Suprapubic skin (tissue), 4 donors: ENCODE results near the gene CACNA2D3. TPM values are rescaled to one million over a fixed set of nuclear protein-coding genes. Genes with fewer than 3 reads are reported as not detected.
"Not testable (repeated sequence)": the region's sequence is repeated elsewhere in the genome, so short reads cannot be mapped to it uniquely, and the experiment has no call there.

ENCODE experiments used
- DNase-seq, 2 donors: peaks; one replicate each; pipeline ENCODE4 v3.0.0-alpha.2; 2019; ENCODE audit warnings: low spot score in 2 of 2
- H3K27ac ChIP-seq: fragments of 200-600 bp; sonication (generic); one replicate; pipeline ENCODE4 v1.5.1; 2019
- H3K27me3 ChIP-seq: fragments of 200-600 bp; sonication (generic); one replicate; pipeline ENCODE4 v1.5.1; 2019
- H3K36me3 ChIP-seq: fragments of 200-600 bp; sonication (generic); one replicate; pipeline ENCODE4 v1.5.1; 2019
- H3K4me1 ChIP-seq: fragments of 200-600 bp; sonication (generic); one replicate; pipeline ENCODE4 v1.5.1; 2019
- H3K4me3 ChIP-seq: fragments of 200-600 bp; sonication (generic); one replicate; pipeline ENCODE4 v1.5.1; 2019; ENCODE audit warnings: mild to moderate bottlenecking
- H3K9me3 ChIP-seq: fragments of 200-600 bp; sonication (generic); one replicate; pipeline ENCODE4 v1.5.1; 2019
- EP300 ChIP-seq: sonication (generic); formaldehyde crosslinking; IDR thresholded peaks from one replicate; pipeline ENCODE4 v1.6.1; 2017; ENCODE audit warnings: antibody characterized with exemption
- POLR2A ChIP-seq, 2 donors: fragments of 450-650 bp; IDR thresholded peaks; one replicate each; pipeline ENCODE4 v1.6.1; 2017; ENCODE audit warnings: antibody characterized with exemption in 2 of 2, mild to moderate bottlenecking in 2 of 2, moderate library complexity in 2 of 2
- POLR2AphosphoS5 ChIP-seq, 3 donors: sonication (generic); formaldehyde crosslinking; IDR thresholded peaks; one replicate each; pipeline ENCODE4 v1.6.1; 2017; ENCODE audit warnings: antibody characterized with exemption in 3 of 3
- WGBS: methylation state at CpG from one replicate; pipeline ENCODE4 v1.1.5; 2018; 5-methylcytosine and 5-hydroxymethylcytosine counted together
- total RNA-seq, 4 donors: library from RNA; depleted of rRNA; stranded (reverse); fragments of >200 nt; gene quantifications; one replicate each; pipeline ENCODE4 v1.1.0, GENCODE V29; 2016
- TF ChIP-seq, protein P1 (sequence below), 2 donors: fragments of 200-600 bp in 1 of 2; fragments of 450-650 bp in 1 of 2; sonication (generic) in 1 of 2; IDR thresholded peaks; one replicate each; pipeline ENCODE4 v1.5.1; 2016 to 2019; ENCODE audit warnings: antibody characterized with exemption in 2 of 2, mild to moderate bottlenecking in 1 of 2, moderate library complexity in 1 of 2

The CACNA2D3 gene
- total RNA-seq, 4 donors from 2014 or later: 0.42 to 2.8 (median 0.95) TPM

DNA sequence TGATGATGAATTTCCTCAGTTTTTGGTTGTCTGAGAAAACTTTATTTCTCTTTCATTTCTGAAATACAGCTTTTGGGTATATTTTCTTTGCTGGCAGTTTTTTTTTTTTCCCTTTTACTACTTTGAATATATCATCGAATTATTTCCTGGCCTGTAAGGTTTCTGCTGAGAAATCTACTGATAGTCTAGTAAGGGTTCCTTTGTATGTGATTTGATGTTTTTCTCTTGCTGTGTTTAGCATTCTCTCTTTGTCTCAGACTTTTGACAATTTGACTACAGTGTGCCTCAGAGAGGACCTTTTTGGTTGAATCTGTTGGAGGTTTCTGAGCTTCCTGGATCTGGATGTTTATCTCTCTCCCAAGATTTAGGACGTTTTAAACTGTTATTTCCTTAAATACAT, 336.0 kb downstream of the CACNA2D3 start:
- H3K9me3 ChIP-seq: peaks cover 6% of the 10 kb centered on the region
- no peaks in the 10 kb centered on the region for H3K36me3 ChIP-seq
- H3K4me1 ChIP-seq: no peaks in the 10 kb centered on the region
- no peak for DNase-seq
- H3K4me3 ChIP-seq: no peak overlapping the region
- WGBS: 83% methylated on average over 2 of the region's 2 CpGs
- H3K27ac ChIP-seq: no peak overlapping the region
- TF ChIP-seq, protein P1, sequence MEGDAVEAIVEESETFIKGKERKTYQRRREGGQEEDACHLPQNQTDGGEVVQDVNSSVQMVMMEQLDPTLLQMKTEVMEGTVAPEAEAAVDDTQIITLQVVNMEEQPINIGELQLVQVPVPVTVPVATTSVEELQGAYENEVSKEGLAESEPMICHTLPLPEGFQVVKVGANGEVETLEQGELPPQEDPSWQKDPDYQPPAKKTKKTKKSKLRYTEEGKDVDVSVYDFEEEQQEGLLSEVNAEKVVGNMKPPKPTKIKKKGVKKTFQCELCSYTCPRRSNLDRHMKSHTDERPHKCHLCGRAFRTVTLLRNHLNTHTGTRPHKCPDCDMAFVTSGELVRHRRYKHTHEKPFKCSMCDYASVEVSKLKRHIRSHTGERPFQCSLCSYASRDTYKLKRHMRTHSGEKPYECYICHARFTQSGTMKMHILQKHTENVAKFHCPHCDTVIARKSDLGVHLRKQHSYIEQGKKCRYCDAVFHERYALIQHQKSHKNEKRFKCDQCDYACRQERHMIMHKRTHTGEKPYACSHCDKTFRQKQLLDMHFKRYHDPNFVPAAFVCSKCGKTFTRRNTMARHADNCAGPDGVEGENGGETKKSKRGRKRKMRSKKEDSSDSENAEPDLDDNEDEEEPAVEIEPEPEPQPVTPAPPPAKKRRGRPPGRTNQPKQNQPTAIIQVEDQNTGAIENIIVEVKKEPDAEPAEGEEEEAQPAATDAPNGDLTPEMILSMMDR (IDR thresholded peaks at IDR 0.05): no peak
- no peak for TF ChIP-seq POLR2A (IDR thresholded peaks at IDR 0.05)
- no peak for TF ChIP-seq EP300
- no peak for TF ChIP-seq POLR2AphosphoS5 (IDR thresholded peaks at IDR 0.05)
- no peaks in the 10 kb centered on the region for H3K27me3 ChIP-seq

DNA sequence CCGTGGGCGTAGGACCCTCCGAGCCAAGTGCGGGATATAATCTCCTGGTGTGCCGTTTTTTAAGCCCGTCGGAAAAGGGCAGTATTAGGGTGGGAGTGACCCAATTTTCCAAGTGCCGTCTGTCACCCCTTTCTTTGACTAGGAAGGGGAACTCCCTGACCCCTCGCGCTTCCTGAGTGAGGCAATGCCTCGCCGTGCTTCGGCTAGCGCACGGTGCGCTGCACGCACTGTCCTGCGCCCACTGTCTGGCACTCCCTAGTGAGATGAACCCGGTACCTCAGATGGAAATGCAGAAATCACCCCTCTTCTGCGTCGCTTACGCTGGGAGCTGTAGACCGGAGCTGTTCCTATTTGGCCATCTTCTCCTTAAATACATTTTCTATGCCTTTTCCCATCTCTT, 342.2 kb downstream of the CACNA2D3 start:
- H3K27ac ChIP-seq, H3K27me3 ChIP-seq, H3K4me1 ChIP-seq, H3K9me3 ChIP-seq, DNase-seq, H3K36me3 ChIP-seq, H3K4me3 ChIP-seq: not testable (repeated sequence)
- 97% methylated on average over 22 of the region's 23 CpGs for WGBS

DNA sequence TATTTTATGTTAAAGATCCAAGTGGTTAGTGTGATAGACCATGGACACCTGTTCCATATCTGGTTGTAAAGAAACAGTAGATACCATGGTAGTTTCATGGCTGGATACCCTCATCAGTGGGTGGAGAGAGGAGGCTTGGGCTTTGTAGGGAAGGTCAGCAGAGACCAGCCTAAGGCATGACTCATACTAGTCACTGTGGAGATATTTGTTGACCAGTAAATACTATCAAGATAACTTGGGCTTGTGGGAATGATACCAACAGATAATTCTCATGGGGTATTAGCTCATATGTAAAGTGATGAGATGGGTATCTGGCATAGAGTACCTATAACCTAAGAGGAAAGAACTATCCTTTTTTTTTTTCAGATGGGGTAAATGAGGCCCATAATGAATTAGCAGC, 354.5 kb downstream of the CACNA2D3 start:
- no peaks in the 10 kb centered on the region for H3K4me1 ChIP-seq
- no peak for DNase-seq
- H3K36me3 ChIP-seq: no peaks in the 10 kb centered on the region
- TF ChIP-seq, protein P1 (IDR thresholded peaks at IDR 0.05): no peak
- TF ChIP-seq POLR2AphosphoS5 (IDR thresholded peaks at IDR 0.05): no peak
- TF ChIP-seq EP300: no peak
- TF ChIP-seq POLR2A (IDR thresholded peaks at IDR 0.05): no peak
- no peaks in the 10 kb centered on the region for H3K27me3 ChIP-seq
- H3K4me3 ChIP-seq: no peak overlapping the region
- no peak overlapping the region for H3K27ac ChIP-seq
- peaks cover 5% of the 10 kb centered on the region for H3K9me3 ChIP-seq

DNA sequence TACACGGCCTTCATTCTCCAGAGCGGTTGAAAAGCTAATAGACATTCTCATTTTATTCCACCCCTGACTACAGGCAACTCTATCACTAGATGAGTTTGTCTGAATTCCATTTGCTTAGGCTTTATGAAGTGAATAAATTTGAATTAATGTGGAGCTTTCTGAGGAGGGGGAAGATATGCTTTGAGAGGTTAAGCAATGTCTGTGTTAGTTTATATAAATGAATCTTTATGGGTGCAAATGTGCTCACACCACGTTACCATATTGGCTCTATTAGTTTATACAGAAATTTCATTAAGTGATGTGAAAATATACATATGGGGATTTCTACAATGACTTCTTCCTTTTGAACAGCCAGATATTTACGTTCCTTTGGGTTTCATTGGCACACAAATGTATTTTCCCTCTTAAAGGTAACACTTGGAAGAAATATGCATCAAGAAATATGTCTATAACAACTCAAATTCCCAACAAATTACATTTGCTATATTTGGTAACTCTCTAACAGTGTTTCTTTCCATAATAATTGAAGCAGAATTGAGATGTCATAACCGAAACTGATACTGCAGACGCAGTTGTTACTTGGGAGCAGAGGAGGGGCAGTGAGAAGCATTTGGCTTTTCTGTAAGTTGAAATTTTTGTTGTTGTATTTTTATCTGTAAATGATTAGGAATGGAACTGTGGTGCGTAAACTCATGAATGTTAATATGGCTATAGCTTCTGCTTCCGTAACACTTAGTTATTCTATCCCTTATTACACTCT, 359.4 kb downstream of the CACNA2D3 start:
- Histone ChIP-seq H3K27me3 (no peaks in the 10 kb centered on the region), H3K4me1 (no peaks in the 10 kb centered on the region), H3K36me3 (no peaks in the 10 kb centered on the region), H3K4me3 (no peak overlapping the region), H3K9me3 (no peaks in the 10 kb centered on the region), H3K27ac (no peak overlapping the region)
- TF ChIP-seq POLR2A (IDR thresholded peaks at IDR 0.05): no peak
- TF ChIP-seq, protein P1 (IDR thresholded peaks at IDR 0.05): no peak
- no peak for TF ChIP-seq POLR2AphosphoS5 (IDR thresholded peaks at IDR 0.05)
- no peak for TF ChIP-seq EP300
- DNase-seq: no peak
- 75% methylated on average over 8 of the region's 8 CpGs for WGBS

DNA sequence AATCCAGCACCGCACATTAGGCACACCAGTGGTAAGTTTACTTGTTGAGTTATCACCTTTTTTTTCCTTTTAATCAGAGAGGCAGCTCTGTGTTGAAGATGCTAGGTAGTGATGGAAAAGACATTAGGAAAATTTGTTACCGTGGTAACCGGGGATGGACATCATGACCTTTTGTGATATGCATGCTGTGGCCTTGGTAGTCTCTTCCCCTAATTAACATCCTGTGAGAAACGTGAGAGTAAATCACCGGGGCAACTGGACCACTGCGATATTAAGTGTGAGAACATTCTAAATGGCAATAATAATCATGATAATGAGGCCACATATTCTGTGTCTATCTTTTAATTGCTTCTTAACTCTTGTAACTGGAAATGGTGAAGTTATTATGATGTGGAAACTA, 362.0 kb downstream of the CACNA2D3 start:
- no peak for DNase-seq

More for the DNA sequence above, 362.0 kb downstream of the CACNA2D3 start:
- 89% methylated on average over 6 of the region's 6 CpGs for WGBS
- H3K27me3 ChIP-seq: no peaks in the 10 kb centered on the region
- no peaks in the 10 kb centered on the region for H3K36me3 ChIP-seq
- no peaks in the 10 kb centered on the region for H3K4me1 ChIP-seq
- no peak overlapping the region for H3K4me3 ChIP-seq
- H3K27ac ChIP-seq: no peak overlapping the region
- no peak for TF ChIP-seq POLR2A (IDR thresholded peaks at IDR 0.05)
- no peak for TF ChIP-seq EP300
- TF ChIP-seq, protein P1 (IDR thresholded peaks at IDR 0.05): no peak
- TF ChIP-seq POLR2AphosphoS5 (IDR thresholded peaks at IDR 0.05): no peak
- H3K9me3 ChIP-seq: no peaks in the 10 kb centered on the region
